ENCODE data around the gene AP5Z1. TPM values are rescaled to one million over a fixed set of nuclear protein-coding genes. Genes with fewer than 3 reads are reported as not detected.

AP5Z1 gene
- polyA plus RNA-seq, 1 of the 3 experiments (the other 2 are of a cell fraction), result 29.5 TPM

DNA sequence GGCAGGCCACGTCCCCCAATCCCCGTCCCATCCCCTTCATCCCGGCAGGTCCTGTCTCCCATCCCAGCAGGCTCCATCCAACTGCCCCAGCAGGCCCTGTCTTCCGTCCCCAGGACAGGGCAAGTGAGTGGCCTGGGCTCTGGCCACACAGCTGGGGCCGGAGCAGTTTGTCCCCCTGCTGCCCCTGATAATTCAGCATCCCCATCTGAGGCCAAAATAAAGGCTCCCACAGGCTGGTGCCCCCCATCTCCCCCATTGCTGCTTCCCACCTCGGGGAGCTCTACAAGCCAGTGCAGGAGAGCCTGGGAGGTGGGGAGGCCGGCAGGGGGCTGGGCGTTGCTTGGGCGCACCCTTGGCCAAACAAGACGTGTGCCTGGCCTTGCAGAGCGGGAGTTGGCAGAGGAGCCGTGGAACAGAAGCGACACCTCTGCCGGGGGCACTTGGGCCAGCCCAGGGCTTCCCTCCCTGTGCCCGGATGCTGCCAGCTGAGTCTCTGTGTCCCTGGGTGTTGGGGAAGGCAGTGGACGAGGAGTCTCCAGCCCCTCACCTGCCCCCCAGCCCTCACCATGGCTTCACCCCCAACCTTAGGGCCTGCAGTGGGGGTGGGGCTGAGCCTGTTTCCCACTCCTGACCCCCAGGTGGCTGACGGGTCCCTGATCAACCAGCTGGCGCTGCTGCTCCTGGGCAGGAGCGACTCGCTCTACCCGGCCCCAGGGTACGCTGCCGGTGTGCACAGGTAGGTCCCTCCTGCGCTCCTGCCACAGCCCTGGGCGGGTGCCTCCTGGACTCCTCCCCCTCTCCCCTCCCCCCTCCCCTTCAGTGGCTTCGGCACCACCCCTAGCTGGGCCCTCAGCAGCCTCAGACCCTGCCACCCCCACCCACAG is 14.0 kb downstream of the AP5Z1 start:
- CTCF ChIA-PET, result interaction anchor here (0.6 to 9.2 kb wide), 4 partner anchors 9 to 1849 kb away, joined by 3 to 63 read pairs (median 18); partner anchors contain the start of genes AP5Z1 and RADIL
- POLR2A ChIA-PET, result interaction anchor here (1.6 to 1.8 kb wide), 2 partner anchors 9 to 14 kb away, joined by 6 to 9 read pairs; partner anchors contain the start of gene AP5Z1
- H3K4me2 ChIP-seq, result no peak overlapping the region
- no peak for TF ChIP-seq EP300 (IDR thresholded peaks at IDR 0.05; ENCODE audit: borderline replicate concordance in 1 of 2, low read depth in 1 of 2, low read length in 1 of 2)
- TF ChIP-seq REST (IDR thresholded peaks at IDR 0.05; ENCODE audit: low read depth, low read length), result no peak
- TF ChIP-seq TAF1 (IDR thresholded peaks at IDR 0.05; ENCODE audit: borderline replicate concordance, low read depth, low read length), result no peak
- no peak for TF ChIP-seq SMC3 (IDR thresholded peaks at IDR 0.05; ENCODE audit: low read depth, low read length)
- no peak for TF ChIP-seq RXRA (IDR thresholded peaks at IDR 0.05; ENCODE audit: borderline replicate concordance, low read depth)
- no peak for TF ChIP-seq ELF1 (IDR thresholded peaks at IDR 0.05)
- no peak for TF ChIP-seq NFIC (IDR thresholded peaks at IDR 0.05; ENCODE audit: borderline replicate concordance)
- no peak for TF ChIP-seq FOSL2 (IDR thresholded peaks at IDR 0.05; ENCODE audit: borderline replicate concordance, low read depth)
- TF ChIP-seq NRF1 (IDR thresholded peaks at IDR 0.05; ENCODE audit: low read depth, low read length), result no peak
- TF ChIP-seq USF1 (IDR thresholded peaks at IDR 0.05; ENCODE audit: borderline replicate concordance, low read depth), result no peak
- no peak for TF ChIP-seq RCOR1 (IDR thresholded peaks at IDR 0.05; ENCODE audit: low read length)
- no peak for TF ChIP-seq GATA2 (CRISPR knock-in tag; IDR thresholded peaks at IDR 0.05)
- no peak for TF ChIP-seq SIN3A (IDR thresholded peaks at IDR 0.05; ENCODE audit: borderline replicate concordance, low read depth, low read length)
- no peak for TF ChIP-seq IRF3 (IDR thresholded peaks at IDR 0.05; ENCODE audit: low read depth, low read length)
- TF ChIP-seq MXI1 (IDR thresholded peaks at IDR 0.05; ENCODE audit: low read depth, low read length), result no peak
- TF ChIP-seq MEF2A (IDR thresholded peaks at IDR 0.05; ENCODE audit: borderline replicate concordance, low read depth), result no peak
- WGBS (ENCODE audit: low lambda C conversion rate), result 92% methylated on average over 26 of the region's 26 CpGs
- H3K9me3 ChIP-seq, result no peaks in the 10 kb centered on the region
- H2AFZ ChIP-seq (ENCODE audit: low read depth), result no peak overlapping the region
- H3F3A ChIP-seq (replicated peaks; ENCODE audit: insufficient read depth), result no peaks in the 10 kb centered on the region
- no peak overlapping the region for H3K4me3 ChIP-seq (ENCODE audit: low read depth in 2 of 2, low read length in 1 of 2)
- H3K9ac ChIP-seq, result no peak overlapping the region
- no peaks in the 10 kb centered on the region for H4K20me1 ChIP-seq (ENCODE audit: insufficient read depth)
- H3K9me2 ChIP-seq, result no peaks in the 10 kb centered on the region
- peaks cover 26 to 72% of the 10 kb centered on the region in 2 experiments for H3K36me3 ChIP-seq (replicated peaks in 1 of 2; ENCODE audit: control insufficient read depth in 1 of 2, insufficient read depth in 2 of 2, low read length in 1 of 2)
- H3K27me3 ChIP-seq (ENCODE audit: insufficient read depth), result no peaks in the 10 kb centered on the region
- no peak overlapping the region for H3K27ac ChIP-seq (ENCODE audit: low read depth in 2 of 2, low read length in 1 of 2)
- H3K79me2 ChIP-seq (ENCODE audit: insufficient read depth), result no peaks in the 10 kb centered on the region
- peak; percentile 53 for DNase-seq
- no peaks in the 10 kb centered on the region for H3K4me1 ChIP-seq (ENCODE audit: control insufficient read depth in 1 of 2, insufficient read depth in 2 of 2, low read depth in 1 of 2, low read length in 1 of 2)

Measured in SK-N-SH (cell line).